ENCODE results near the gene YBX1.

DNA sequence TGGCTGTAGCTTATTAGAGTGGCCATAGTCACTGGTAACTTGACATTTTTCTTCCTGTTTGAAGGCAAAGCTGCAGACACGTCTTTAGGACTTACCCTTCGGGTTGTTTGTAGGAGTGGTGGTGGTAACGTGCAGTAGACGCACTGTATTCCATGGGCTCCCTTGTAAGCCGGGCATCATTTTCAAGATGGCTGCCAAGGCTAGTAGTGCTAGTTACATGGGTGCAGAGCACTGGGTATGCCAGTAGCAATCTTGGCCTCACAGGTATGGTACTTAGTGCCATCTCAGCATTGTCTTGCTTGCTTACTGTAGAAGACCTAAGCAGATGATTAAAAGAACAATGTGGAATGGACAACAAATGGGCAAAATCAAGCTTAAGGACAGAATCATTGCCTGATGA, 1.9 kb downstream of the YBX1 start:
- TF ChIP-seq POLR2AphosphoS5 (IDR thresholded peaks at IDR 0.05; ENCODE audit: low read depth, low read length) (no peak), TAF1 (IDR thresholded peaks at IDR 0.05; ENCODE audit: low read depth, low read length) (no peak), POLR2A (IDR thresholded peaks at IDR 0.05; ENCODE audit: low read depth, low read length) (no peak), PAX5 (IDR thresholded peaks at IDR 0.05; ENCODE audit: insufficient read depth, low read length, severe bottlenecking) (no peak), POU2F2 (IDR thresholded peaks at IDR 0.05; ENCODE audit: low read depth, low read length) (no peak), SPI1 (IDR thresholded peaks at IDR 0.05; ENCODE audit: low read depth, low read length) (no peak)
